Immature natural killer cell (primary cell): Measurements from ENCODE around the gene ATP6V1F. TPM values are rescaled to one million over a fixed set of nuclear protein-coding genes. Genes with fewer than 3 reads are reported as not detected.

Experiments
- DNase-seq, 3 donors: peaks; one replicate each; pipeline ENCODE4 v3.0.0; 2022; ENCODE audit warnings: mixed read lengths in 1 of 3
- H3K27ac Mint-ChIP-seq, 6 donors: one replicate each; pipeline ENCODE4 v1.8.0; 2020; ENCODE audit warnings: mixed read lengths in 6 of 6, mild to moderate bottlenecking in 5 of 6, inconsistent platforms in 4 of 6, moderate library complexity in 3 of 6
- H3K27me3 Mint-ChIP-seq, 3 donors: one replicate each; pipeline ENCODE4 v1.8.0; 2020 to 2021; ENCODE audit warnings: low read depth in 3 of 3, mild to moderate bottlenecking in 3 of 3, mixed read lengths in 3 of 3, moderate library complexity in 3 of 3, inconsistent platforms in 1 of 3
- H3K36me3 Mint-ChIP-seq, 3 donors: one replicate each; pipeline ENCODE4 v1.8.0; 2020; ENCODE audit warnings: mixed read lengths in 3 of 3, inconsistent platforms in 2 of 3, mild to moderate bottlenecking in 2 of 3
- H3K4me1 Mint-ChIP-seq, 2 donors: one replicate each; pipeline ENCODE4 v1.8.0; 2020; ENCODE audit warnings: inconsistent platforms in 2 of 2, mild to moderate bottlenecking in 2 of 2, mixed read lengths in 2 of 2, moderate library complexity in 1 of 2
- H3K4me3 Mint-ChIP-seq, 5 donors: one replicate each; pipeline ENCODE4 v1.8.0; 2020; ENCODE audit warnings: mild to moderate bottlenecking in 5 of 5, mixed read lengths in 5 of 5, inconsistent platforms in 3 of 5, moderate library complexity in 3 of 5
- H3K9me3 Mint-ChIP-seq, 6 donors: one replicate each; pipeline ENCODE4 v1.8.0; 2020; ENCODE audit warnings: mild to moderate bottlenecking in 6 of 6, mixed read lengths in 6 of 6, inconsistent platforms in 4 of 6, moderate library complexity in 3 of 6
- polyA plus RNA-seq, 3 donors: library from polyadenylated mRNA; unstranded; fragments of 300-500 nt; fragmentation: Illumina TruSeq; gene quantifications; one replicate each; pipeline ENCODE4 v1.2.3, GENCODE V29; 2021

ATP6V1F gene
- polyA plus RNA-seq, 3 donors from 2014 or later, result 358 to 616 (median 487) TPM

DNA sequence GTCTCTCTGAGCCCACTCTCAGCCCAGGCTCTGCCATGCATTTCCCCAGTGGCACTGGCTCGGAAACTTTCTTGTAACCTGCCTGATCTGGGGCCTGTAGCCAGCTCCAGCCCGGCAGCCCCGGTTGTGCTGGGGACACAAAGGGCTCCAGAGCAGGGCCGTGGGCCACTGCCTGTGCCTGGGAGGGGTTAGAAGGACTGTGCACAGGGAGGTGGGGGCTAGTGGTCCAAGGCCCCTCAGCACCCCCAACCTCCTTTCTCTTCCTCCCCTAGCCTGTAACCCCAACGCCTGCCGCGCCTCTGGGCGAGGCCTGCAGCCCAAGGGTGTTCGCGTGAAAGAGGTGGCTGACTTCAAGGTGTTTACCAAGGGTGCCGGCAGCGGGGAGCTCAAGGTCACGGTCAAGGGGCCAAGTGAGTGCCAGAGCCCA is 22.9 kb upstream of the ATP6V1F start:
- H3K4me1 Mint-ChIP-seq, result peaks cover 0 to 2% of the 10 kb centered on the region in 2 donors
- no peaks in the 10 kb centered on the region for H3K9me3 Mint-ChIP-seq
- peaks cover 0 to 3% (median 3%) of the 10 kb centered on the region in 3 donors for H3K27me3 Mint-ChIP-seq
- no peaks in the 10 kb centered on the region for H3K36me3 Mint-ChIP-seq
- DNase-seq, result no peak
- no peak overlapping the region for H3K4me3 Mint-ChIP-seq
- H3K27ac Mint-ChIP-seq, result no peak overlapping the region

DNA sequence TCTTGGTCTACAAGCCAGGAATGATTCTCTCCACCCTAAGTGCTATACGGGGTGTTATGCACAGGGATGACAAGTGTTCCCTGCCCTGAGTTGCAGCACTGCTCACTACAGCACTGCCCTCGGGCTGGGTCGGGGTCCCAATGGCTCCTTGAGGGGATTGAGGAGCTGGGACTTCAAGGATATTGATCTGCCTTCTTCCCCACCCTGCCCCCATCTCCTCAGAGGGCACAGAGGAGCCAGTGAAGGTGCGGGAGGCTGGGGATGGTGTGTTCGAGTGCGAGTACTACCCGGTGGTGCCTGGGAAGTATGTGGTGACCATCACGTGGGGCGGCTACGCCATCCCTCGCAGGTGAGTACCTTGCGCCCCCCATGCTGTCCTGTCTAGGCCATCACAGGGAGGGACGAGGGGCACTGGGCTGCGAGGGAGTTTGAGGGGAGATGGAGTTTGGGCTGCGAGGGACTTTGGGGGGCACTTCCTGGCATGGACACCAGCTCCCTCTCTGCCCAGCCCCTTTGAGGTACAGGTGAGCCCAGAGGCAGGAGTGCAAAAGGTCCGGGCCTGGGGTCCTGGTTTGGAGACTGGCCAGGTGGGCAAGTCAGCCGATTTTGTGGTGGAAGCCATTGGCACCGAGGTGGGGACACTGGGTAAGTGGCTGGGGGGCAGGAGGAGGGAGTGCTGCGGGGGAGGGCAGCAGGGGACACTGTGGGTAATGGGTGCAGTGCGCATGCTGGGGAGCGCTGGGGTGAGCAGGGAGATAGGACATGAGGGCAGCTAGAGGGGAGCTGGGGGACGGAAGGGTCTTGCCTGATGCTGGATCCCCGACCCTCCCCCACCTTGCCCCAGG is 22.1 kb upstream of the ATP6V1F start:
- Mint-ChIP-seq H3K9me3 (no peaks in the 10 kb centered on the region), H3K4me3 (no peak overlapping the region), H3K4me1 (peaks cover 0 to 2% of the 10 kb centered on the region in 2 donors), H3K27ac (no peak overlapping the region), H3K36me3 (no peaks in the 10 kb centered on the region), H3K27me3 (peaks cover 0 to 3% (median 3%) of the 10 kb centered on the region in 3 donors)
- no peak for DNase-seq

DNA sequence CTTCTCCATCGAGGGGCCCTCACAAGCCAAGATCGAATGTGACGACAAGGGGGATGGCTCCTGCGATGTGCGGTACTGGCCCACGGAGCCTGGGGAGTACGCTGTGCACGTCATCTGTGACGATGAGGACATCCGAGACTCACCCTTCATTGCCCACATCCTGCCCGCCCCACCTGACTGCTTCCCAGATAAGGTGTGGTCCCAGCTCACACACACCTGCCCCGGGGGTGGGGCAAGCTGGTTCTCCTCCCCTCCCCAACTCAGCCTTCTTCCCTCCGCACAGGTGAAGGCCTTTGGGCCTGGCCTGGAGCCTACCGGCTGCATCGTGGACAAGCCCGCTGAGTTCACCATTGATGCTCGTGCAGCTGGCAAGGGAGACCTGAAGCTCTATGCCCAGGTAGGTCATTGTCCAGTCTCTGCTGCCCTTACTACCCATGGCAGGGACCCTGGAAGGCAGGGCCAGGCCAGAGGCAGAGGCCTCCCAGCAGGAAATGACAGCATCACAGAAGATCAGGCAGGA is 21.4 kb upstream of the ATP6V1F start:
- DNase-seq, result no peak
- Mint-ChIP-seq H3K4me3 (no peak overlapping the region), H3K9me3 (no peaks in the 10 kb centered on the region), H3K4me1 (peaks cover 0 to 2% of the 10 kb centered on the region in 2 donors), H3K36me3 (no peaks in the 10 kb centered on the region), H3K27me3 (peaks cover 0 to 3% (median 1%) of the 10 kb centered on the region in 3 donors), H3K27ac (no peak overlapping the region)

DNA sequence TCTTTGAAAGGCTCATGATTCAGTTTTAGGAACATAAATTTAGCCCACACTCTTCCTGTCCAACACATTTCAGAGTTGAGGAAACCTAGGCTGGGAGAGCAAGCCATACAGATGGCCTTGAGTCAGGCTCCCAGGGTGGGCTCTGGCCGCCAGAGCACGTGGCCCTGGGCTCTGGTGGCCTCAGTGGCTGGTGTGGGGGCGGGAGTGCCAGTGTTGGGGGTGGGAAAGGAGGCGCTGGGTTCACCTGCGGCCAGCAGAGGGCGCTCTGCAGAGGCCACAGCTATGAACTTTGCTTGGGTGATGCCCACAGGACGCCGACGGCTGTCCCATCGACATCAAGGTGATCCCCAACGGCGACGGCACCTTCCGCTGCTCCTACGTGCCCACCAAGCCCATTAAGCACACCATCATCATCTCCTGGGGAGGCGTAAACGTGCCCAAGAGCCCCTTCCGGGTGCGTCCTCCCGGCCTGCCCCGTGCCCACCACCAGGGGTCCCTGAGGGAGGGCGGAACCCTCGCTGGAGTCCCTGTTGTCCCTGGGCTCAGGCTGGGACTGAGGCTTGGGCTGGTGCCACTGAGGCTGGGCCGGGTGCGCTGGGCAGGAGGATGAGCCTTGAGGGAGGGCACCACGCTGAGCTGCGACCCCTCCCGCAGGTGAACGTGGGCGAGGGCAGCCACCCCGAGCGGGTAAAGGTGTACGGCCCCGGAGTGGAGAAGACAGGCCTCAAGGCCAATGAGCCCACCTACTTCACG is 20.6 kb upstream of the ATP6V1F start:
- Mint-ChIP-seq H3K27ac (no peak overlapping the region), H3K4me3 (no peak overlapping the region), H3K36me3 (no peaks in the 10 kb centered on the region), H3K27me3 (peaks cover 0 to 1% (median 0%) of the 10 kb centered on the region in 3 donors), H3K4me1 (peaks cover 0 to 2% of the 10 kb centered on the region in 2 donors), H3K9me3 (no peaks in the 10 kb centered on the region)
- peak; percentile 39 to 50 (median 49) for DNase-seq

DNA sequence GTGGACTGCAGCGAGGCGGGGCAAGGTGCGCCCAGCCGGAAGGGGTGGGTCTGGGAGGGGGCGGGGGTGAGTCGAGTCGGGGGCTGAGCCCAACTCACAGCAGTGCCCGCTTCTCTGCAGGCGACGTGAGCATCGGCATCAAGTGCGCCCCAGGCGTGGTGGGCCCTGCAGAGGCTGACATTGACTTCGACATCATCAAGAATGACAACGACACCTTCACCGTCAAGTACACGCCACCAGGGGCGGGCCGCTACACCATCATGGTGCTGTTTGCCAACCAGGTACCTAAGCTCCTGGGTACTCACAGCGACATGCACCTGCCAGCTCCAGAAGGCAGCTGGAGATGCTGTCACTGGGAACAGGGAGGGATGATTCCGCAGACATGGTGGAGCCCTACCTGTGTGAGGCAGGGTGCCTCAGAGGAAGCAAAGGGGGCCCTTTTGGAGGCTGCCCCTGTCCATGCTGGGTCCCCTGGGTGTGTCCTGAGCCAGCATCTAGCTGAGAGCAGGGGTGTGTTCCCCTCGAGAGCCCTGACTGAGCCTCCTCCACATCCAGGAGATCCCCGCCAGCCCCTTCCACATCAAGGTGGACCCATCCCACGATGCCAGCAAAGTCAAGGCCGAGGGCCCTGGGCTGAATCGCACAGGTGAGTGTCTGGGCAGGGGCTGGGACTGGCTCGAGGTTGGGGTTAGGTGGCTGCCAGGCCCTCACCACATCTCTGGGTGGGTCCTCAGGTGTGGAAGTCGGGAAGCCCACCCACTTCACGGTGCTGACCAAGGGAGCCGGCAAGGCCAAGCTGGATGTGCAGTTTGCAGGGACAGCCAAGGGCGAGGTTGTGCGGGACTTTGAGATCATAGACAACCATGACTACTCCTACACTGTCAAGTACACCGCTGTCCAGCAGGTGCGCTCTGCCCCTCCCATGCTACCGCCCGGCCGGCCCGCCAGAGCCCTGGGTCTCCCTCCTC is 19.7 kb upstream of the ATP6V1F start:
- no peak overlapping the region for H3K27ac Mint-ChIP-seq
- DNase-seq, result no peak

DNA sequence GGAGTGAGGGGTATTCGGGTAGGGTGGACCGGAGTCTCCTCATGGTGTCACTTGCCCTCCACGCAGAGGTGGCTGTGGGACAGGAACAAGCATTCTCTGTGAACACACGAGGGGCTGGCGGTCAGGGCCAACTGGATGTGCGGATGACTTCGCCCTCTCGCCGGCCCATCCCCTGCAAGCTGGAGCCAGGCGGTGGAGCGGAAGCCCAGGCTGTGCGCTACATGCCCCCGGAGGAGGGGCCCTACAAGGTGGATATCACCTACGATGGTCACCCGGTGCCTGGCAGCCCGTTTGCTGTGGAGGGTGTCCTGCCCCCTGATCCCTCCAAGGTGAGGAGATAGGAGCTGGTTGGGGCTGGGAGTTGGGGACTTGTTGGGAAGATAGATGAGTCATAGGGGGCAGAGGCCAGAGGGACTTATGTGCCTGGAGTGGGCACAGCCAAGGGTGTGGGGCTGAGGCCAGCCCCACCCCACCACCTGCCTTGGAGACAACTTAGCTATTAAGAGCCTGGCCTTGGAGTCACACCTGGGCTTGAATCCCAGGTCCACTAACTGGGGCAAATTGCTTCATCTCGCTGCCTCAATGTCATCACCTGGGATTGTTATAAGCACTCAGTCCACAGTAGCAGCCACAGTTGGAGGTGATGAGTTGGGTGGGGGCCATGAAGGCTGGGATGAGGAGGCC is 18.6 kb upstream of the ATP6V1F start:
- H3K27me3 Mint-ChIP-seq, result peaks cover 0 to 1% (median 0%) of the 10 kb centered on the region in 3 donors
- H3K27ac Mint-ChIP-seq, result no peak overlapping the region
- H3K4me3 Mint-ChIP-seq, result no peak overlapping the region
- H3K36me3 Mint-ChIP-seq, result no peaks in the 10 kb centered on the region
- no peak for DNase-seq
- peaks cover 0 to 2% of the 10 kb centered on the region in 2 donors for H3K4me1 Mint-ChIP-seq
- no peaks in the 10 kb centered on the region for H3K9me3 Mint-ChIP-seq

More for the DNA sequence above, 19.7 kb upstream of the ATP6V1F start:
- no peak overlapping the region for H3K4me3 Mint-ChIP-seq
- peaks cover 0 to 2% of the 10 kb centered on the region in 2 donors for H3K4me1 Mint-ChIP-seq
- H3K27me3 Mint-ChIP-seq, result peaks cover 0 to 1% (median 0%) of the 10 kb centered on the region in 3 donors
- no peaks in the 10 kb centered on the region for H3K9me3 Mint-ChIP-seq
- H3K36me3 Mint-ChIP-seq, result no peaks in the 10 kb centered on the region

DNA sequence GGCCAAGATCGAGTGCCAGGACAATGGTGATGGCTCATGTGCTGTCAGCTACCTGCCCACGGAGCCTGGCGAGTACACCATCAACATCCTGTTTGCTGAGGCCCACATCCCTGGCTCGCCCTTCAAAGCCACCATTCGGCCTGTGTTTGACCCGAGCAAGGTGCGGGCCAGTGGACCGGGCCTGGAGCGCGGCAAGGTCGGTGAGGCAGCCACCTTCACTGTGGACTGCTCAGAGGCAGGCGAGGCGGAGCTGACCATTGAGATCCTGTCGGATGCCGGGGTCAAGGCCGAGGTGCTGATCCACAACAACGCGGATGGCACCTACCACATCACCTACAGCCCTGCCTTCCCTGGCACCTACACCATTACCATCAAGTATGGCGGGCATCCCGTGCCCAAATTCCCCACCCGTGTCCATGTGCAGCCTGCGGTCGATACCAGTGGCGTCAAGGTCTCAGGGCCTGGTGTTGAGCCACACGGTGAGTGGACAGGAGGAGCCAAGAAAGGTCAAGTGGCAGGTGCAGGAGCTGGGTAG is 17.8 kb upstream of the ATP6V1F start:
- no peaks in the 10 kb centered on the region for H3K36me3 Mint-ChIP-seq
- no peak overlapping the region for H3K4me3 Mint-ChIP-seq
- no peak overlapping the region for H3K27ac Mint-ChIP-seq

DNA sequence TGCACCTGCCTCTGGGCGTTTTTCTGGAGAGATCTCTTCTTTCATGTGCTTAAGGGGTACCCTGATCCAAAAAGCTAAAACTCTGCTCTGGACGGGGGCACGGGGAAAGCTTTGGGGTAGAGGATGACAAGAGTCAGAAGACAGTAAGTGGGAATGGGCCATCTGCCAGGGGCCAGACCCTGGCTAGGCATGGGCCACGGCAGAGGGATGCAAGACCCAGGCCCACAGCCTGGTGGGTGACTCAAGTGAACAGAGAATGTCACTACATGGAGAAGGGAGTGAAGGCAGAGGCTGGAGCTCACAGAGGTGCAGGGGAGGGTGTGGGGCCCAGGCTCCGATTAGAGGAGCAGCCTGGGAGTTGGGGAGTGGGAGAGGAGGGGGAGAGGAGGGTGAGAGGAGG is 17.2 kb upstream of the ATP6V1F start:
- H3K27ac Mint-ChIP-seq, result no peak overlapping the region
- peaks cover 0 to 2% (median 2%) of the 10 kb centered on the region in 3 donors for H3K27me3 Mint-ChIP-seq
- no peaks in the 10 kb centered on the region for H3K9me3 Mint-ChIP-seq
- H3K4me3 Mint-ChIP-seq, result no peak overlapping the region
- no peak for DNase-seq
- peaks cover 0 to 2% of the 10 kb centered on the region in 2 donors for H3K4me1 Mint-ChIP-seq
- no peaks in the 10 kb centered on the region for H3K36me3 Mint-ChIP-seq

More for the DNA sequence above, 17.8 kb upstream of the ATP6V1F start:
- H3K27me3 Mint-ChIP-seq, result no peaks in the 10 kb centered on the region
- H3K4me1 Mint-ChIP-seq, result peaks cover 0 to 2% of the 10 kb centered on the region in 2 donors
- no peak for DNase-seq
- H3K9me3 Mint-ChIP-seq, result no peaks in the 10 kb centered on the region

DNA sequence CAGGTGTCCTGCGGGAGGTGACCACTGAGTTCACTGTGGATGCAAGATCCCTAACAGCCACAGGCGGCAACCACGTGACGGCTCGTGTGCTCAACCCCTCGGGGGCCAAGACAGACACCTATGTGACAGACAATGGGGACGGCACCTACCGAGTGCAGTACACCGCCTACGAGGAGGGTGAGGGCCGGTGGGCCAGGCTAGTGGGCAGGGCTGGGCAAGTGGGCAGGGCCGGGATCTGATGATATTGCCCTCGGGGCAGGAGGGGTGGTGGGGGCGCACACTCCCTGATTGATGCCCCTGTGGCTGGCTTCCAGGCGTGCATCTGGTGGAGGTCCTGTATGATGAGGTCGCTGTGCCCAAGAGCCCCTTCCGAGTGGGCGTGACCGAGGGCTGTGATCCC is 16.7 kb upstream of the ATP6V1F start:
- H3K9me3 Mint-ChIP-seq, result no peaks in the 10 kb centered on the region
- peaks cover 0 to 2% of the 10 kb centered on the region in 2 donors for H3K4me1 Mint-ChIP-seq
- H3K36me3 Mint-ChIP-seq, result no peaks in the 10 kb centered on the region
- no peak for DNase-seq
- H3K4me3 Mint-ChIP-seq, result no peak overlapping the region
- peaks cover 0 to 2% (median 2%) of the 10 kb centered on the region in 3 donors for H3K27me3 Mint-ChIP-seq
- H3K27ac Mint-ChIP-seq, result no peak overlapping the region

DNA sequence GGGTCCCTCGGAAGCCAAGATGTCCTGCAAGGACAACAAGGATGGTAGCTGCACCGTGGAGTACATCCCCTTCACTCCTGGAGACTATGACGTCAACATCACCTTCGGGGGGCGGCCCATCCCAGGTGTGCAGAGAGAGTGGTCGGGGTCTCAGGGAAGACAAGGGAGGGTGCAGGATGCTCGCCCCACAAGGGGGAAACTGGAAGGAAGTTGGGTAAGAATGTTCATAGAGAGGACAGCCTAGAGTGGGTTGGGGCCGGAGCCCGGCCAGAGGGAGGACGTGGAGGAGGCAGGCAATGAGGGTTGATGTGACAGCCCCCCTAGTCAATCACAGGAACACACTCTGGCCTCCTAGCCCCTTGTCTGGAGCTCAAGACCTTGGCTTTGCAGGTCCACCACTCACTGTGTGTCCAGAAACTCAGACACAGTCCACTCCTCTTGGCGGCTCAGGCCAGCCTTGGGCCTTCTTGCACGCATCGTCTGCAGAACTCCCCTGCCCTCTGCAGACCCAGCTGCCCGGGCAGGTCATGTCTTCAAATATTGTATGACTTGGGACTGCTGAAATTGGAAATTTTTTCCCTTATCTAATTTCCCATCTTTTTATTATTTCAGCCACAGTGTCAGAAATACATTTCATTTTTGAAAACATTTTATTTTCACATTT is 15.7 kb upstream of the ATP6V1F start:
- no peaks in the 10 kb centered on the region for H3K36me3 Mint-ChIP-seq
- peaks cover 0 to 2% (median 2%) of the 10 kb centered on the region in 3 donors for H3K27me3 Mint-ChIP-seq
- H3K27ac Mint-ChIP-seq, result no peak overlapping the region
- H3K9me3 Mint-ChIP-seq, result no peaks in the 10 kb centered on the region
- no peak for DNase-seq
- peaks cover 0 to 2% of the 10 kb centered on the region in 2 donors for H3K4me1 Mint-ChIP-seq
- H3K4me3 Mint-ChIP-seq, result no peak overlapping the region

DNA sequence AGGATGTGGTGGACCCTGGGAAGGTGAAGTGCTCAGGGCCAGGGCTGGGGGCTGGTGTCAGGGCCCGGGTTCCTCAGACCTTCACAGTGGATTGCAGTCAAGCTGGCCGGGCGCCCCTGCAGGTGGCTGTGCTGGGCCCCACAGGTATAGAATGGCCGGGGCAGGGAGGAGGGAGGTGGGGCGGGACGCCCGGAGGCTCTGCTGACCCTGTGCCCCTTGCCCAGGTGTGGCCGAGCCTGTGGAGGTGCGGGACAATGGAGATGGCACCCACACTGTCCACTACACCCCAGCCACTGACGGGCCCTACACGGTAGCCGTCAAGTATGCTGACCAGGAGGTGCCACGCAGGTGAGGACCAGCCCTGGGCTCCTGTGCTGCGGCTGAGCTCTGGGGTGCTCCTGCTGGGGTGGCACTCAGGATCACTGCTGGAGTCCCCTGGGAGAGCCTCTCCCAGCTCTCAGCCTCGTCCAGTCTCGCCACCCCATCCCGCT is 14.9 kb upstream of the ATP6V1F start:
- no peak for DNase-seq
- Mint-ChIP-seq H3K4me3 (no peak overlapping the region), H3K36me3 (no peaks in the 10 kb centered on the region), H3K9me3 (no peaks in the 10 kb centered on the region), H3K27me3 (peaks cover 0 to 2% (median 2%) of the 10 kb centered on the region in 3 donors), H3K4me1 (no peaks in the 10 kb centered on the region), H3K27ac (no peak overlapping the region)
